HEK293 (cell line): ENCODE results near the gene CHRM4.

ENCODE experiments used
- BCL11B ChIP-seq: fragments of 450-650 bp; formaldehyde crosslinking; IDR thresholded peaks from 2 replicates; pipeline ENCODE4 v1.5.1; 2016; ENCODE audit warnings: low read depth, missing biosample characterization, missing genetic modification characterization
- MEIS1 ChIP-seq: sonication (generic); formaldehyde crosslinking; IDR thresholded peaks from 2 replicates; pipeline ENCODE4 v1.8.1; 2022; ENCODE audit warnings: missing genetic modification reagents, mild to moderate bottlenecking, borderline replicate concordance
- TCF7L2 ChIP-seq: IDR thresholded peaks from 2 replicates; pipeline ENCODE4 v1.6.1; 2011; ENCODE audit warnings: low read depth, mild to moderate bottlenecking, inconsistent platforms, low read length, moderate library complexity, borderline replicate concordance
- TRIM28 ChIP-seq: IDR thresholded peaks from 2 replicates; pipeline ENCODE4 v1.6.1; 2011; ENCODE audit warnings: low read length, control low read depth, borderline replicate concordance
- ZBTB48 ChIP-seq: fragments of 450-650 bp; formaldehyde crosslinking; IDR thresholded peaks from 2 replicates; pipeline ENCODE4 v1.5.1; 2016; ENCODE audit warnings: missing biosample characterization, missing genetic modification characterization
- ZEB2 ChIP-seq: fragments of 450-650 bp; formaldehyde crosslinking; IDR thresholded peaks from 2 replicates; pipeline ENCODE4 v1.5.1; 2016; ENCODE audit warnings: missing biosample characterization, missing genetic modification characterization
- ZFP69B ChIP-seq: fragments of 450-650 bp; formaldehyde crosslinking; IDR thresholded peaks from 2 replicates; pipeline ENCODE4 v1.5.1; 2016; ENCODE audit warnings: missing biosample characterization, missing genetic modification characterization
- ZNF140 ChIP-seq: fragments of 450-650 bp; formaldehyde crosslinking; IDR thresholded peaks from 2 replicates; pipeline ENCODE4 v1.5.1; 2016; ENCODE audit warnings: missing biosample characterization, missing genetic modification characterization
- ZNF155 ChIP-seq: fragments of 450-650 bp; formaldehyde crosslinking; IDR thresholded peaks from 2 replicates; pipeline ENCODE4 v1.5.1; 2016; ENCODE audit warnings: missing biosample characterization, missing genetic modification characterization
- TF ChIP-seq, protein P1 (sequence below): fragments of 450-650 bp; formaldehyde crosslinking; IDR thresholded peaks from 2 replicates; pipeline ENCODE4 v1.5.1; 2016; ENCODE audit warnings: missing biosample characterization, missing genetic modification characterization
- TF ChIP-seq, protein P2 (sequence below): fragments of 450-650 bp; formaldehyde crosslinking; IDR thresholded peaks from 2 replicates; pipeline ENCODE4 v1.5.1; 2016; ENCODE audit warnings: missing biosample characterization, missing genetic modification characterization
- TF ChIP-seq, protein P3 (sequence below): fragments of 450-650 bp; formaldehyde crosslinking; IDR thresholded peaks from 2 replicates; pipeline ENCODE4 v1.5.1; 2016; ENCODE audit warnings: missing biosample characterization, missing genetic modification characterization
- TF ChIP-seq, protein P4 (sequence below): fragments of 450-650 bp; formaldehyde crosslinking; IDR thresholded peaks from 2 replicates; pipeline ENCODE4 v1.5.1; 2016; ENCODE audit warnings: missing biosample characterization, missing genetic modification characterization

DNA sequence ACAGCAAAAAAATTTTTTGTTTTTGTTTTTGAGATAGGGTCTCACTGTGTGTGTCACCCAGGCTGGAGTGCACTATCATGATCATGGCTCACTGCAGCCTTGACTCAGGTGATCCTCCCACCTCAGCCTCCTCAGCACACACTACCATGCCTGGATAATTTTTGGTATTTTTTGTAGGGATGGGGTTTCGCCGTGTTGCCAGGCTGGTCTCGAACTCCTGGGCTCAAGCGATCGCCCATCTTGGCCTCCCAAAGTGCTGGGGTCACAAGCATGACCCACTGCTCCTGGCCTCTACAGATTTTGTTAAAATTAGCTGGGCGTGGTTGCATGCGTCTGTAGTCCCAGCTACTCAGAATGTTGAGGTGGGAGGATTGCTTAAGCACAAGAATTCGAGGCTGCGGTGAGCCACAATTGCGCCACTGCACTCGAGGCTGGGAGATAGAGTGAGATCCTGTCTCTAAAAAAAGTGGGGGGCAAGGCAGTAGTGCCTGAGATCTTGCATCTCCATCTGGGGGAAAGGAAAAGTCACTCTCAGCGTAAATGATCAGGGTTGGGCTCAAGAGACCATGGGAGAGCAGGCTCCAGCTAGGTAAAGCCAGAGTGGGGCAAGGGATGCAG is 54.9 kb downstream of the CHRM4 start:
- no peak for TF ChIP-seq ZNF155 (tag by site-specific recombination)
- TF ChIP-seq, protein P1, sequence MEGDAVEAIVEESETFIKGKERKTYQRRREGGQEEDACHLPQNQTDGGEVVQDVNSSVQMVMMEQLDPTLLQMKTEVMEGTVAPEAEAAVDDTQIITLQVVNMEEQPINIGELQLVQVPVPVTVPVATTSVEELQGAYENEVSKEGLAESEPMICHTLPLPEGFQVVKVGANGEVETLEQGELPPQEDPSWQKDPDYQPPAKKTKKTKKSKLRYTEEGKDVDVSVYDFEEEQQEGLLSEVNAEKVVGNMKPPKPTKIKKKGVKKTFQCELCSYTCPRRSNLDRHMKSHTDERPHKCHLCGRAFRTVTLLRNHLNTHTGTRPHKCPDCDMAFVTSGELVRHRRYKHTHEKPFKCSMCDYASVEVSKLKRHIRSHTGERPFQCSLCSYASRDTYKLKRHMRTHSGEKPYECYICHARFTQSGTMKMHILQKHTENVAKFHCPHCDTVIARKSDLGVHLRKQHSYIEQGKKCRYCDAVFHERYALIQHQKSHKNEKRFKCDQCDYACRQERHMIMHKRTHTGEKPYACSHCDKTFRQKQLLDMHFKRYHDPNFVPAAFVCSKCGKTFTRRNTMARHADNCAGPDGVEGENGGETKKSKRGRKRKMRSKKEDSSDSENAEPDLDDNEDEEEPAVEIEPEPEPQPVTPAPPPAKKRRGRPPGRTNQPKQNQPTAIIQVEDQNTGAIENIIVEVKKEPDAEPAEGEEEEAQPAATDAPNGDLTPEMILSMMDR (tag by site-specific recombination): no peak
- no peak for TF ChIP-seq ZNF140
- TF ChIP-seq, protein P2, sequence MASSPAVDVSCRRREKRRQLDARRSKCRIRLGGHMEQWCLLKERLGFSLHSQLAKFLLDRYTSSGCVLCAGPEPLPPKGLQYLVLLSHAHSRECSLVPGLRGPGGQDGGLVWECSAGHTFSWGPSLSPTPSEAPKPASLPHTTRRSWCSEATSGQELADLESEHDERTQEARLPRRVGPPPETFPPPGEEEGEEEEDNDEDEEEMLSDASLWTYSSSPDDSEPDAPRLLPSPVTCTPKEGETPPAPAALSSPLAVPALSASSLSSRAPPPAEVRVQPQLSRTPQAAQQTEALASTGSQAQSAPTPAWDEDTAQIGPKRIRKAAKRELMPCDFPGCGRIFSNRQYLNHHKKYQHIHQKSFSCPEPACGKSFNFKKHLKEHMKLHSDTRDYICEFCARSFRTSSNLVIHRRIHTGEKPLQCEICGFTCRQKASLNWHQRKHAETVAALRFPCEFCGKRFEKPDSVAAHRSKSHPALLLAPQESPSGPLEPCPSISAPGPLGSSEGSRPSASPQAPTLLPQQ (tag by site-specific recombination): no peak
- TF ChIP-seq ZBTB48 (tag by site-specific recombination): no peak
- TF ChIP-seq TRIM28: no peak
- no peak for TF ChIP-seq ZFP69B (tag by site-specific recombination)
- TF ChIP-seq, protein P3, sequence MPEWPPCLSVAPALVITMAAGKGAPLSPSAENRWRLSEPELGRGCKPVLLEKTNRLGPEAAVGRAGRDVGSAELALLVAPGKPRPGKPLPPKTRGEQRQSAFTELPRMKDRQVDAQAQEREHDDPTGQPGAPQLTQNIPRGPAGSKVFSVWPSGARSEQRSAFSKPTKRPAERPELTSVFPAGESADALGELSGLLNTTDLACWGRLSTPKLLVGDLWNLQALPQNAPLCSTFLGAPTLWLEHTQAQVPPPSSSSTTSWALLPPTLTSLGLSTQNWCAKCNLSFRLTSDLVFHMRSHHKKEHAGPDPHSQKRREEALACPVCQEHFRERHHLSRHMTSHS: no peak
- TF ChIP-seq BCL11B: no peak
- no peak for TF ChIP-seq TCF7L2
- TF ChIP-seq MEIS1 (CRISPR knock-in tag): no peak
- TF ChIP-seq, protein P4, sequence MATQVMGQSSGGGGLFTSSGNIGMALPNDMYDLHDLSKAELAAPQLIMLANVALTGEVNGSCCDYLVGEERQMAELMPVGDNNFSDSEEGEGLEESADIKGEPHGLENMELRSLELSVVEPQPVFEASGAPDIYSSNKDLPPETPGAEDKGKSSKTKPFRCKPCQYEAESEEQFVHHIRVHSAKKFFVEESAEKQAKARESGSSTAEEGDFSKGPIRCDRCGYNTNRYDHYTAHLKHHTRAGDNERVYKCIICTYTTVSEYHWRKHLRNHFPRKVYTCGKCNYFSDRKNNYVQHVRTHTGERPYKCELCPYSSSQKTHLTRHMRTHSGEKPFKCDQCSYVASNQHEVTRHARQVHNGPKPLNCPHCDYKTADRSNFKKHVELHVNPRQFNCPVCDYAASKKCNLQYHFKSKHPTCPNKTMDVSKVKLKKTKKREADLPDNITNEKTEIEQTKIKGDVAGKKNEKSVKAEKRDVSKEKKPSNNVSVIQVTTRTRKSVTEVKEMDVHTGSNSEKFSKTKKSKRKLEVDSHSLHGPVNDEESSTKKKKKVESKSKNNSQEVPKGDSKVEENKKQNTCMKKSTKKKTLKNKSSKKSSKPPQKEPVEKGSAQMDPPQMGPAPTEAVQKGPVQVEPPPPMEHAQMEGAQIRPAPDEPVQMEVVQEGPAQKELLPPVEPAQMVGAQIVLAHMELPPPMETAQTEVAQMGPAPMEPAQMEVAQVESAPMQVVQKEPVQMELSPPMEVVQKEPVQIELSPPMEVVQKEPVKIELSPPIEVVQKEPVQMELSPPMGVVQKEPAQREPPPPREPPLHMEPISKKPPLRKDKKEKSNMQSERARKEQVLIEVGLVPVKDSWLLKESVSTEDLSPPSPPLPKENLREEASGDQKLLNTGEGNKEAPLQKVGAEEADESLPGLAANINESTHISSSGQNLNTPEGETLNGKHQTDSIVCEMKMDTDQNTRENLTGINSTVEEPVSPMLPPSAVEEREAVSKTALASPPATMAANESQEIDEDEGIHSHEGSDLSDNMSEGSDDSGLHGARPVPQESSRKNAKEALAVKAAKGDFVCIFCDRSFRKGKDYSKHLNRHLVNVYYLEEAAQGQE (tag by site-specific recombination): no peak
- TF ChIP-seq ZEB2 (tag by site-specific recombination): no peak
